H1 (cell line): Measurements from ENCODE around the gene NT5M. TPM values are rescaled to one million over a fixed set of nuclear protein-coding genes. Genes with fewer than 3 reads are reported as not detected.

Experiments
- CTCF ChIA-PET: fragments of 300-600 bp; sonication (Branson Sonifier 250); formaldehyde crosslinking; loops from one replicate; lab custom pipeline; 2021; ENCODE audit not compliant: partially characterized antibody; lab: Charles Lee
- POLR2A ChIA-PET: fragments of 300-600 bp; sonication (Branson Sonifier 250); formaldehyde crosslinking; loops from one replicate; lab custom pipeline; 2021; ENCODE audit warnings: inconsistent platforms; ENCODE audit not compliant: partially characterized antibody; lab: Charles Lee
- DNase-seq, 2 experiments: peaks; one replicate each; pipeline versions ENCODE4 v3.0.0 to v3.0.0-alpha.2; 2010 to 2022; ENCODE audit warnings: low spot score in 2 of 2, low read depth in 1 of 2, mixed read lengths in 1 of 2
- FAIRE-seq: peaks from 2 replicates; lab custom pipeline; 2011; peaks lifted over from hg19 to GRCh38; lab: Jason Lieb, UNC
- H2AFZ ChIP-seq: 2 replicates; pipeline ENCODE4 v1.8.1; 2012; ENCODE audit warnings: low read length, inconsistent platforms
- H2AK5ac ChIP-seq: 2 replicates; pipeline ENCODE4 v1.6.1; 2013; ENCODE audit warnings: low read depth, low read length
- H2BK120ac ChIP-seq: replicated peaks from 2 replicates; pipeline ENCODE3; 2013; ENCODE audit warnings: low read depth, low read length, inconsistent platforms
- H2BK12ac ChIP-seq: 2 replicates; pipeline ENCODE4 v1.6.1; 2013; ENCODE audit warnings: low read depth, low read length
- H2BK15ac ChIP-seq: 2 replicates; pipeline ENCODE4 v1.6.1; 2013; ENCODE audit warnings: low read length
- H2BK20ac ChIP-seq: 2 replicates; pipeline ENCODE4 v1.6.1; 2013; ENCODE audit warnings: low read length
- H2BK5ac ChIP-seq: 2 replicates; pipeline ENCODE4 v1.6.1; 2013; ENCODE audit warnings: low read depth, low read length
- H3K14ac ChIP-seq: 2 replicates; pipeline ENCODE4 v1.6.1; 2013; ENCODE audit warnings: inconsistent platforms; ENCODE audit not compliant: insufficient read length
- H3K18ac ChIP-seq: 2 replicates; pipeline ENCODE4 v1.6.1; 2013; ENCODE audit warnings: low read length; ENCODE audit errors: extremely low read depth
- H3K23ac ChIP-seq: 2 replicates; pipeline ENCODE4 v1.6.1; 2013; ENCODE audit warnings: inconsistent platforms; ENCODE audit not compliant: insufficient read length
- H3K23me2 ChIP-seq: 2 replicates; pipeline ENCODE4 v1.6.1; 2013; ENCODE audit warnings: low read depth, low read length
- H3K27ac ChIP-seq: 2 replicates; pipeline ENCODE4 v1.6.1; 2011; ENCODE audit warnings: low read depth, low read length, inconsistent platforms
- H3K27me3 ChIP-seq, 4 experiments: replicated peaks in 1 of 4; 1 replicate in 1 of 4; 2 replicates in 3 of 4; pipeline versions ENCODE4 v1.6.1 to v1.8.1; 2011 to 2013; ENCODE audit warnings: low read length in 3 of 4, mild to moderate bottlenecking in 3 of 4, inconsistent platforms in 2 of 4, mixed read lengths in 2 of 4, moderate library complexity in 1 of 4; ENCODE audit not compliant: control insufficient read depth in 3 of 4, insufficient read depth in 3 of 4; ENCODE audit errors: extremely low read depth in 1 of 4
- H3K36me3 ChIP-seq, 4 experiments: 2 replicates each; pipeline versions ENCODE4 v1.6.1 to v1.8.1; 2011 to 2013; ENCODE audit warnings: mild to moderate bottlenecking in 4 of 4, low read length in 3 of 4, moderate library complexity in 2 of 4, control low read depth in 1 of 4, inconsistent platforms in 1 of 4; ENCODE audit not compliant: insufficient read depth in 4 of 4, control insufficient read depth in 2 of 4
- H3K4ac ChIP-seq: replicated peaks from 2 replicates; pipeline ENCODE3; 2013; ENCODE audit warnings: low read length, low read depth, mixed read lengths, inconsistent platforms; ENCODE audit not compliant: insufficient read length
- H3K4me1 ChIP-seq, 4 experiments: replicated peaks in 1 of 4; 1 replicate in 1 of 4; 2 replicates in 3 of 4; pipeline versions ENCODE4 v1.6.1 to v1.8.1; 2011 to 2013; ENCODE audit warnings: low read length in 3 of 4, inconsistent platforms in 2 of 4, mixed read lengths in 1 of 4; ENCODE audit not compliant: insufficient read depth in 4 of 4, control insufficient read depth in 3 of 4
- H3K4me2 ChIP-seq, 2 experiments: 2 replicates each; pipeline versions ENCODE4 v1.6.1 to v1.8.1; 2011 to 2013; ENCODE audit warnings: low read depth in 2 of 2, low read length in 2 of 2, control low read depth in 1 of 2, inconsistent platforms in 1 of 2, mild to moderate bottlenecking in 1 of 2; ENCODE audit not compliant: insufficient read depth in 1 of 2
- H3K4me3 ChIP-seq, 4 experiments: fragments of 200-600, 300-600 bp in 1 of 4; sonication (generic), shearing (Covaris generic), sonication (Bioruptor Twin) in 1 of 4; 2 replicates each; pipeline versions ENCODE4 v1.5.1 to v1.8.1; 2011 to 2016; ENCODE audit warnings: low read length in 4 of 4, low read depth in 3 of 4, control low read depth in 2 of 4, inconsistent platforms in 2 of 4, mild to moderate bottlenecking in 2 of 4, mixed read lengths in 1 of 4, moderate library complexity in 1 of 4; ENCODE audit not compliant: insufficient read depth in 2 of 4; ENCODE audit errors: extremely low read depth in 1 of 4
- H3K56ac ChIP-seq: replicated peaks from 2 replicates; pipeline ENCODE3; 2013; ENCODE audit warnings: low read depth, mild to moderate bottlenecking, mixed read lengths, low read length, inconsistent platforms; ENCODE audit not compliant: insufficient read length
- H3K79me1 ChIP-seq: 2 replicates; pipeline ENCODE4 v1.6.1; 2013; ENCODE audit warnings: low read depth, low read length, control low read depth
- H3K79me2 ChIP-seq, 2 experiments: 2 replicates each; pipeline versions ENCODE4 v1.6.1 to v1.8.1; 2012 to 2013; ENCODE audit warnings: low read length in 2 of 2, mild to moderate bottlenecking in 2 of 2, inconsistent platforms in 1 of 2; ENCODE audit not compliant: insufficient read depth in 2 of 2, control insufficient read depth in 1 of 2
- H3K9ac ChIP-seq, 4 experiments: replicated peaks in 1 of 4; 1 replicate in 1 of 4; 2 replicates in 3 of 4; pipeline versions ENCODE4 v1.6.1 to v1.8.1; 2011 to 2013; ENCODE audit warnings: low read depth in 3 of 4, low read length in 3 of 4, control low read depth in 2 of 4, mild to moderate bottlenecking in 2 of 4, moderate library complexity in 2 of 4, inconsistent platforms in 1 of 4; ENCODE audit errors: extremely low read depth in 1 of 4
- H3K9me3 ChIP-seq, 2 experiments: 2 replicates each; pipeline versions ENCODE4 v1.6.1 to v1.8.1; 2012 to 2013; ENCODE audit warnings: mild to moderate bottlenecking in 2 of 2, moderate library complexity in 2 of 2, control low read depth in 1 of 2, inconsistent platforms in 1 of 2, low read depth in 1 of 2, low read length in 1 of 2, mixed read lengths in 1 of 2; ENCODE audit not compliant: insufficient read depth in 2 of 2
- H4K20me1 ChIP-seq, 2 experiments: replicated peaks in 1 of 2; 2 replicates each; pipeline versions ENCODE3 to v1.8.1; 2011 to 2013; ENCODE audit warnings: inconsistent platforms in 2 of 2, low read length in 2 of 2, mild to moderate bottlenecking in 1 of 2; ENCODE audit not compliant: insufficient read depth in 2 of 2, control insufficient read depth in 1 of 2
- H4K5ac ChIP-seq: 2 replicates; pipeline ENCODE4 v1.6.1; 2013; ENCODE audit warnings: low read length, low read depth, mixed read lengths, inconsistent platforms; ENCODE audit not compliant: insufficient read length
- H4K8ac ChIP-seq: 2 replicates; pipeline ENCODE4 v1.8.0; 2013; ENCODE audit warnings: mild to moderate bottlenecking, moderate library complexity, low read length, inconsistent platforms; ENCODE audit not compliant: insufficient read depth; ENCODE audit errors: extremely low read depth
- H4K91ac ChIP-seq: replicated peaks from 2 replicates; pipeline ENCODE3; 2013; ENCODE audit warnings: low read length, mixed read lengths, inconsistent platforms; ENCODE audit not compliant: insufficient read length
- ASH2L ChIP-seq: fragments of 200-600, 300-600 bp; sonication (generic); IDR thresholded peaks from one replicate; pipeline ENCODE4 v1.7.1; 2017; ENCODE audit warnings: low read length
- BCL11A ChIP-seq, 2 experiments: IDR thresholded peaks; one replicate each; pipeline ENCODE4 v1.6.1; 2011; ENCODE audit warnings: low read depth in 2 of 2, low read length in 2 of 2, mild to moderate bottlenecking in 2 of 2
- BRCA1 ChIP-seq: IDR thresholded peaks from 2 replicates; pipeline ENCODE4 v1.6.1; 2012; ENCODE audit warnings: low read depth, low read length, improper control_type of control experiment
- CBX5 ChIP-seq: fragments of 300-800, 300-1000 bp; sonication (generic); IDR thresholded peaks from 2 replicates; pipeline ENCODE4 v1.7.1; 2016; ENCODE audit warnings: antibody characterized with exemption, low read length, low read depth
- CBX8 ChIP-seq: fragments of 300-800, 300-1000 bp; sonication (generic); IDR thresholded peaks from 2 replicates; pipeline ENCODE4 v1.7.1; 2016; ENCODE audit warnings: low read depth, low read length, borderline replicate concordance
- HDAC2 ChIP-seq, 2 experiments: fragments of 300-600 bp in 1 of 2; sonication (generic) in 1 of 2; IDR thresholded peaks; 2 replicates each; pipeline ENCODE4 v1.6.1; 2011 to 2012; ENCODE audit warnings: low read depth in 2 of 2, low read length in 2 of 2, mild to moderate bottlenecking in 2 of 2, moderate library complexity in 2 of 2, borderline replicate concordance in 1 of 2, inconsistent platforms in 1 of 2
- KDM5A ChIP-seq: fragments of 200-600 bp; IDR thresholded peaks from 2 replicates; pipeline ENCODE4 v1.7.1; 2012; ENCODE audit warnings: mild to moderate bottlenecking, low read length, inconsistent platforms, mixed read lengths
- POLR2A ChIP-seq, 2 experiments: IDR thresholded peaks; 1 replicate in 1 of 2; 2 replicates in 1 of 2; pipeline ENCODE4 v1.6.1; 2011; ENCODE audit warnings: low read depth in 2 of 2, low read length in 2 of 2, mild to moderate bottlenecking in 2 of 2; ENCODE audit errors: control extremely low read depth in 1 of 2
- RXRA ChIP-seq: IDR thresholded peaks from 2 replicates; pipeline ENCODE4 v1.6.1; 2011; ENCODE audit warnings: low read depth, mild to moderate bottlenecking, low read length, moderate library complexity; ENCODE audit not compliant: insufficient read depth
- SIN3A ChIP-seq, 2 experiments: IDR thresholded peaks in 1 of 2; conservative IDR thresholded peaks in 1 of 2; 2 replicates each; pipeline ENCODE4 v1.6.1; 2011 to 2012; ENCODE audit warnings: low read length in 2 of 2, improper control_type of control experiment in 1 of 2, low read depth in 1 of 2, mild to moderate bottlenecking in 1 of 2
- TCF12 ChIP-seq: IDR thresholded peaks from 2 replicates; pipeline ENCODE4 v1.6.1; 2011; ENCODE audit warnings: low read depth, mild to moderate bottlenecking, low read length
- TEAD4 ChIP-seq: IDR thresholded peaks from 2 replicates; pipeline ENCODE4 v1.6.1; 2012; ENCODE audit warnings: low read depth, low read length, inconsistent platforms, mixed read lengths
- ZNF274 ChIP-seq: IDR thresholded peaks from 2 replicates; pipeline ENCODE4 v1.7.0; 2012; ENCODE audit warnings: low read length, borderline replicate concordance; ENCODE audit errors: extremely low read depth
- WGBS, 2 experiments: shearing (Covaris generic) in 1 of 2; methylation state at CpG; one replicate each; pipeline versions ENCODE4 v1.1.6 to v1.1.7; 2013 to 2015; ENCODE audit warnings: low lambda C conversion rate in 2 of 2, mixed read lengths in 2 of 2, inconsistent platforms in 1 of 2, low coverage in 1 of 2, missing lambda C conversion rate in 1 of 2; ENCODE audit not compliant: insufficient replicate concordance in 2 of 2, insufficient coverage in 1 of 2, insufficient read length in 1 of 2; ENCODE audit errors: extremely low coverage in 1 of 2, missing lambda C conversion rate in 1 of 2; 5-methylcytosine and 5-hydroxymethylcytosine counted together
- polyA plus RNA-seq, 7 experiments: library from polyadenylated mRNA; depleted of rRNA in 3 of 7; stranded (reverse) in 5 of 7; unstranded in 2 of 7; fragments of >200 nt in 5 of 7; fragments of 200-250 nt in 2 of 7; gene quantifications; 1 replicate in 5 of 7; 2 replicates in 1 of 7; 4 replicates in 1 of 7; pipeline versions ENCODE4 v1.2.1 to v1.2.3, GENCODE V29; 2011 to 2013; ENCODE audit warnings: missing spikeins in 2 of 7, mixed read lengths in 2 of 7
- total RNA-seq: library from RNA; stranded (reverse); fragmentation: NEBNext Ultra II Directional; extraction: Animal tissue kit (Norgen Biotek cat#: 25700); gene quantifications from 2 replicates; pipeline ENCODE4 v1.2.1, GENCODE V29; 2021
- TF ChIP-seq, protein P1 (sequence below): IDR thresholded peaks from 2 replicates; pipeline ENCODE4 v1.6.1; 2011; ENCODE audit warnings: low read length, improper control_type of control experiment

NT5M gene
- total and polyA plus RNA-seq, 2 of the 8 experiments (the other 6 are each of a cell fraction or from before 2014, with no cell fraction given) = 7.6 to 18.2 TPM

DNA sequence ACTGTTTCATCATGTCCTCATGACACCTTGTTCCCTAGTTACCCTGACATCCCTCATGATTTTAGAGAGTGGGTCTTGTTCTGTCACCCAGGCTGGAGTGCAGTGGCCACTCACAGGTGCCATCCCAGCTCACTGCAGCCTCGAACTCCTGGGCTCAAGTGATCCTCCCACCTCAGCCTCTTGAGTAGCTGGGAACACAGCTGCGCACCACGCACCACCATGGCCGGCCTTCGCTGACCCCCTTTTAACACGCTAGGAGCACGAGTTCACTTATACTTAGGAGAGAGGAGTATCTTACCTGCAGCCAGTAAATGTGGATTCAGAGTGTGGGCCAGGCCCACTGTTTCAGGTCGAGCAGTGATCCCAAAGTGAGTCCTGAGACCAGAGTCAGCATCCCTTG lies 21.4 kb downstream of the NT5M start:
- H3K23me2 ChIP-seq = no peaks in the 10 kb centered on the region
- no peak for FAIRE-seq
- H3K79me2 ChIP-seq = no peaks in the 10 kb centered on the region
- H3K23ac ChIP-seq = no peak overlapping the region
- H3K4me3 ChIP-seq = no peak overlapping the region
- no peak overlapping the region for H3K9ac ChIP-seq
- no peak overlapping the region for H2BK120ac ChIP-seq
- CTCF ChIA-PET = no interaction called here
- H4K91ac ChIP-seq = no peak overlapping the region
- H3K4me1 ChIP-seq = no peaks in the 10 kb centered on the region
- 84% methylated on average over 8 of the region's 8 CpGs; no CpG with 5 or more reads in 1 of the 2 experiments for WGBS, 2 experiments
- no peak overlapping the region for H4K5ac ChIP-seq
- no peak overlapping the region for H3K27ac ChIP-seq
- H2BK20ac ChIP-seq = no peak overlapping the region
- POLR2A ChIA-PET = no interaction called here
- H3K4ac ChIP-seq = no peak overlapping the region
- H4K20me1 ChIP-seq = peaks cover 0 to 3% of the 10 kb centered on the region in 2 experiments
- H2AFZ ChIP-seq = no peak overlapping the region
- H3K27me3 ChIP-seq = no peaks in the 10 kb centered on the region
- no peak overlapping the region for H3K56ac ChIP-seq
- H3K14ac ChIP-seq = no peak overlapping the region
- H2BK15ac ChIP-seq = no peak overlapping the region
- no peak overlapping the region for H3K18ac ChIP-seq
- no peak for DNase-seq
- no peaks in the 10 kb centered on the region; a peak in 1 of 8 replicates for H3K36me3 ChIP-seq
- no peaks in the 10 kb centered on the region for H3K79me1 ChIP-seq
- H2BK5ac ChIP-seq = no peak overlapping the region
- no peaks in the 10 kb centered on the region for H3K9me3 ChIP-seq
- no peak overlapping the region for H3K4me2 ChIP-seq
- no peak overlapping the region for H2BK12ac ChIP-seq
- no peak overlapping the region for H4K8ac ChIP-seq
- no peak overlapping the region for H2AK5ac ChIP-seq
- TF ChIP-seq POLR2A (IDR thresholded peaks at IDR 0.05; ENCODE audit: control extremely low read depth in 1 of 2, low read depth in 2 of 2, low read length in 2 of 2) = no peak
- no peak for TF ChIP-seq CBX8
- TF ChIP-seq HDAC2 (IDR thresholded peaks at IDR 0.05; ENCODE audit: borderline replicate concordance in 1 of 2, low read depth in 2 of 2, low read length in 2 of 2) = no peak
- TF ChIP-seq TCF12 = no peak
- TF ChIP-seq SIN3A (conservative IDR thresholded peaks at IDR 0.05 in 1 of 2, IDR thresholded peaks at IDR 0.05 in 1 of 2; ENCODE audit: low read depth in 1 of 2, low read length in 2 of 2) = no peak
- TF ChIP-seq, protein P1, sequence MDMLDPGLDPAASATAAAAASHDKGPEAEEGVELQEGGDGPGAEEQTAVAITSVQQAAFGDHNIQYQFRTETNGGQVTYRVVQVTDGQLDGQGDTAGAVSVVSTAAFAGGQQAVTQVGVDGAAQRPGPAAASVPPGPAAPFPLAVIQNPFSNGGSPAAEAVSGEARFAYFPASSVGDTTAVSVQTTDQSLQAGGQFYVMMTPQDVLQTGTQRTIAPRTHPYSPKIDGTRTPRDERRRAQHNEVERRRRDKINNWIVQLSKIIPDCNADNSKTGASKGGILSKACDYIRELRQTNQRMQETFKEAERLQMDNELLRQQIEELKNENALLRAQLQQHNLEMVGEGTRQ = no peak
- TF ChIP-seq ASH2L = no peak
- TF ChIP-seq BRCA1 = no peak
- no peak for TF ChIP-seq KDM5A
- TF ChIP-seq TEAD4 = no peak
- no peak for TF ChIP-seq ZNF274
- no peak for TF ChIP-seq RXRA
- no peak for TF ChIP-seq CBX5
- no peak for TF ChIP-seq BCL11A (IDR thresholded peaks at IDR 0.05; ENCODE audit: low read depth in 2 of 2, low read length in 2 of 2)
